WTC11 (cell line): ENCODE data around the gene CEP85.

Source experiments
- AFF4 ChIP-seq: sonication (generic); formaldehyde crosslinking; IDR thresholded peaks from 2 replicates; pipeline ENCODE4 v1.8.1; 2023; ENCODE audit warnings: mild to moderate bottlenecking, missing genetic modification reagents, borderline replicate concordance
- ATF2 ChIP-seq: sonication (generic); formaldehyde crosslinking; IDR thresholded peaks from 2 replicates; pipeline ENCODE4 v1.8.1; 2022; ENCODE audit warnings: low read depth, missing genetic modification reagents, borderline replicate concordance
- CREB1 ChIP-seq: sonication (generic); formaldehyde crosslinking; IDR thresholded peaks from 2 replicates; pipeline ENCODE4 v1.8.0; 2023; ENCODE audit warnings: mild to moderate bottlenecking, missing genetic modification reagents
- CTCF ChIP-seq: fragments of 200-600 bp; IDR thresholded peaks from 2 replicates; pipeline ENCODE4 v1.8.0; 2022; ENCODE audit warnings: antibody characterized with exemption
- E2F1 ChIP-seq: sonication (generic); formaldehyde crosslinking; IDR thresholded peaks from 2 replicates; pipeline ENCODE4 v1.8.0; 2022; ENCODE audit warnings: mild to moderate bottlenecking, missing genetic modification reagents
- GTF2I ChIP-seq: fragments of 250-450 bp; sonication (Bioruptor Pico); conservative IDR thresholded peaks from 2 replicates; pipeline ENCODE4 v1.4.0; 2021; ENCODE audit warnings: mild to moderate bottlenecking
- JUN ChIP-seq: sonication (generic); formaldehyde crosslinking; IDR thresholded peaks from 2 replicates; pipeline ENCODE4 v1.8.0; 2023; ENCODE audit warnings: mild to moderate bottlenecking, missing genetic modification reagents
- NFATC4 ChIP-seq: fragments of 250-450 bp; sonication (Bioruptor Pico); IDR thresholded peaks from 2 replicates; pipeline ENCODE4 v1.9.0; 2021; ENCODE audit warnings: mild to moderate bottlenecking
- NFYB ChIP-seq: sonication (generic); formaldehyde crosslinking; conservative IDR thresholded peaks from 2 replicates; pipeline ENCODE4 v1.8.0; 2022; ENCODE audit warnings: low read depth, missing genetic modification reagents
- SMAD3 ChIP-seq: sonication (generic); formaldehyde crosslinking; IDR thresholded peaks from 2 replicates; pipeline ENCODE4 v1.8.0; 2022; ENCODE audit warnings: missing genetic modification reagents, mild to moderate bottlenecking, borderline replicate concordance
- ZNF219 ChIP-seq: sonication (generic); formaldehyde crosslinking; IDR thresholded peaks from 2 replicates; pipeline ENCODE4 v1.8.0; 2023; ENCODE audit warnings: missing genetic modification reagents, mild to moderate bottlenecking, borderline replicate concordance
- ZNF416 ChIP-seq: fragments of 250-450 bp; sonication (Bioruptor Pico); IDR thresholded peaks from 2 replicates; pipeline ENCODE4 v1.9.0; 2021; ENCODE audit warnings: mild to moderate bottlenecking, inconsistent platforms
- TF ChIP-seq, protein P1 (sequence below): sonication (generic); formaldehyde crosslinking; IDR thresholded peaks from 2 replicates; pipeline ENCODE4 v1.8.0; 2023; ENCODE audit warnings: mild to moderate bottlenecking, missing genetic modification reagents

DNA sequence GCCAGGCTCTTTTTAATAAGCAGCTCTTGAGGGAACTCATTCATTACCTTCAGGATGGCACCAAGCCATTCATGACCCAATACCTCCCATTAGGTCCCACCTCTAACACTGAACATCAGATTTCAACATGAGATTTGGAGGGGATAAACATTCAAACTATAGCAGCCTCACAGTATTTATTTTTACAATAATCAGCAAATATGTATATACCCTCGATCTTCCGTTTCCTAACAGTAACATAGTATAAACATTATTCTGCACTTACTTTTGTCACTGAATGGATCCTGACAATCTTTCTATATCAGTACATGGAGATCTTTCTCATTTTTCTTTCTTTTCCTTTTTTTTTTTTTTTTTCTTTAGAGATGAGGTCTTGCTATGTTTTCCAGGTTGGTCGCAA is 38.2 kb upstream of the CEP85 start:
- TF ChIP-seq CTCF = no peak
- TF ChIP-seq CREB1 (CRISPR knock-in tag) = no peak
- TF ChIP-seq GTF2I (CRISPR knock-in tag) = no peak
- TF ChIP-seq, protein P1, sequence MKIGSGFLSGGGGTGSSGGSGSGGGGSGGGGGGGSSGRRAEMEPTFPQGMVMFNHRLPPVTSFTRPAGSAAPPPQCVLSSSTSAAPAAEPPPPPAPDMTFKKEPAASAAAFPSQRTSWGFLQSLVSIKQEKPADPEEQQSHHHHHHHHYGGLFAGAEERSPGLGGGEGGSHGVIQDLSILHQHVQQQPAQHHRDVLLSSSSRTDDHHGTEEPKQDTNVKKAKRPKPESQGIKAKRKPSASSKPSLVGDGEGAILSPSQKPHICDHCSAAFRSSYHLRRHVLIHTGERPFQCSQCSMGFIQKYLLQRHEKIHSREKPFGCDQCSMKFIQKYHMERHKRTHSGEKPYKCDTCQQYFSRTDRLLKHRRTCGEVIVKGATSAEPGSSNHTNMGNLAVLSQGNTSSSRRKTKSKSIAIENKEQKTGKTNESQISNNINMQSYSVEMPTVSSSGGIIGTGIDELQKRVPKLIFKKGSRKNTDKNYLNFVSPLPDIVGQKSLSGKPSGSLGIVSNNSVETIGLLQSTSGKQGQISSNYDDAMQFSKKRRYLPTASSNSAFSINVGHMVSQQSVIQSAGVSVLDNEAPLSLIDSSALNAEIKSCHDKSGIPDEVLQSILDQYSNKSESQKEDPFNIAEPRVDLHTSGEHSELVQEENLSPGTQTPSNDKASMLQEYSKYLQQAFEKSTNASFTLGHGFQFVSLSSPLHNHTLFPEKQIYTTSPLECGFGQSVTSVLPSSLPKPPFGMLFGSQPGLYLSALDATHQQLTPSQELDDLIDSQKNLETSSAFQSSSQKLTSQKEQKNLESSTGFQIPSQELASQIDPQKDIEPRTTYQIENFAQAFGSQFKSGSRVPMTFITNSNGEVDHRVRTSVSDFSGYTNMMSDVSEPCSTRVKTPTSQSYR = no peak
- TF ChIP-seq ATF2 = no peak
- TF ChIP-seq NFYB (CRISPR knock-in tag) = no peak
- no peak for TF ChIP-seq JUN (CRISPR knock-in tag)
- TF ChIP-seq E2F1 (CRISPR knock-in tag) = no peak
- TF ChIP-seq AFF4 (CRISPR knock-in tag) = no peak
- no peak for TF ChIP-seq SMAD3 (CRISPR knock-in tag)
- TF ChIP-seq ZNF219 (CRISPR knock-in tag) = no peak
- no peak for TF ChIP-seq NFATC4 (CRISPR knock-in tag)
- no peak for TF ChIP-seq ZNF416 (CRISPR knock-in tag)
